ENCODE data around the gene RSPH10B2. TPM values are rescaled to one million over a fixed set of nuclear protein-coding genes. Genes with fewer than 3 reads are reported as not detected.
"Not testable (repeated sequence)": the region's sequence is repeated elsewhere in the genome, so short reads cannot be mapped to it uniquely, and the experiment has no call there.

The RSPH10B2 gene
- total RNA-seq, 1 experiment from 2014 or later: 0.37 TPM

- H3K4me2 ChIP-seq (ENCODE audit: low read length); CTCF ChIA-PET; H3K4me3 ChIP-seq (replicated peaks in 1 of 2; ENCODE audit: low read depth in 1 of 2, low read length in 2 of 2); H3K4me1 ChIP-seq (ENCODE audit: control insufficient read depth in 1 of 2, insufficient read depth in 2 of 2, low read length in 2 of 2); RAD21 ChIA-PET (ENCODE audit: low non-redundant PET in 1 of 2, low total read pairs in 2 of 2, uncharacterized antibody in 2 of 2, unreplicated experiment in 2 of 2); H4K20me1 ChIP-seq (ENCODE audit: insufficient read depth); H3K9ac ChIP-seq (ENCODE audit: low read length); H3K27me3 ChIP-seq (ENCODE audit: insufficient read depth, low read length); H3K79me2 ChIP-seq (ENCODE audit: insufficient read depth, low read length); H3K27ac ChIP-seq (ENCODE audit: low read depth, low read length); POLR2A ChIA-PET; H3K36me3 ChIP-seq (ENCODE audit: control insufficient read depth in 1 of 2, insufficient read depth in 2 of 2, low read length in 2 of 2); H3K9me2 ChIP-seq (ENCODE audit: insufficient read depth); ATAC-seq; intact Hi-C loops (cut with micrococcal nuclease); H3K9me3 ChIP-seq (ENCODE audit: control insufficient read depth in 1 of 2, insufficient read depth in 1 of 2, low read depth in 1 of 2, low read length in 2 of 2); H2AFZ ChIP-seq (ENCODE audit: low read depth, low read length, poor library complexity, severe bottlenecking); BruUV-seq (replicated peaks); DNase-seq (ENCODE audit: low read depth, low spot score): not testable (repeated sequence)
Measured at GRCh38 chr7:6847751-6848150, 93.8 kb downstream of the RSPH10B2 start.

Other genes with a start within 250 kb of the RSPH10B2 start
- gene GRID2IP, start 202.6 kb upstream of the RSPH10B2 start, total RNA-seq (2021; ENCODE audit: unreplicated experiment): 3.2 TPM
- 59.3 TPM for gene ZDHHC4, start 176.6 kb upstream of the RSPH10B2 start, total RNA-seq (2021; ENCODE audit: unreplicated experiment)
- gene INTS15, start 164.1 kb upstream of the RSPH10B2 start, total RNA-seq (2021; ENCODE audit: unreplicated experiment): 24.3 TPM
- 0.05 TPM for gene ZNF853, start 138.5 kb upstream of the RSPH10B2 start, total RNA-seq (2021; ENCODE audit: unreplicated experiment)
- gene ZNF316, start 116.8 kb upstream of the RSPH10B2 start, total RNA-seq (2021; ENCODE audit: unreplicated experiment): 25.0 TPM
- 19.0 TPM for gene ZNF12, start 47.2 kb upstream of the RSPH10B2 start, total RNA-seq (2021; ENCODE audit: unreplicated experiment)
- 54.5 TPM for gene CCZ1B, start 72.2 kb downstream of the RSPH10B2 start, total RNA-seq (2021; ENCODE audit: unreplicated experiment)

All from HCT116 (cell line).